Renal cortex interstitium (tissue), 15 donors: ENCODE results near the gene BLOC1S4. TPM values are rescaled to one million over a fixed set of nuclear protein-coding genes. Genes with fewer than 3 reads are reported as not detected.
"Not testable (repeated sequence)": the region's sequence is repeated elsewhere in the genome, so short reads cannot be mapped to it uniquely, and the experiment has no call there.

Source experiments
- DNase-seq, 11 donors: peaks; one replicate each; pipeline ENCODE4 v3.0.0-alpha.2; 2013; ENCODE audit warnings: low read depth in 9 of 11, low spot score in 4 of 11; ENCODE audit errors: extremely low read depth in 1 of 11
- long read RNA-seq, 16 experiments: transcript quantifications; one replicate each; lab custom pipeline, GENCODE V29; 2026
- polyA plus RNA-seq, 3 donors: library from polyadenylated mRNA; unstranded; fragments of 120-200 nt; gene quantifications; one replicate each; pipeline ENCODE4 v1.2.1, GENCODE V29; 2013; ENCODE audit not compliant: insufficient read length in 3 of 3

The BLOC1S4 gene
- polyA plus RNA-seq, result 10 to 100 TPM; 11.6 to 13.7 (median 11.7) TPM
- long read RNA-seq, donor 1, transcript BLOC1S4-201 (1 exons, 1,617 nt), result major isoform, 25 of 25 reads
- long read RNA-seq, donor 1, partial matches to known transcripts, result 0 of 25 reads
- long read RNA-seq, donor 1, other reads (novel, unspliced or antisense), result 0 of 25 reads
- long read RNA-seq, donor 2, transcript BLOC1S4-201 (1 exons, 1,617 nt), result major isoform, 21 of 21 reads
- long read RNA-seq, donor 2, partial matches to known transcripts, result 0 of 21 reads
- long read RNA-seq, donor 2, other reads (novel, unspliced or antisense), result 0 of 21 reads
- long read RNA-seq, donor 3, transcript BLOC1S4-201 (1 exons, 1,617 nt), result major isoform, 18 of 18 reads
- long read RNA-seq, donor 3, partial matches to known transcripts, result 0 of 18 reads
- long read RNA-seq, donor 3, other reads (novel, unspliced or antisense), result 0 of 18 reads
- long read RNA-seq, donor 4, transcript BLOC1S4-201 (1 exons, 1,617 nt), result major isoform, 17 of 17 reads
- long read RNA-seq, donor 4, partial matches to known transcripts, result 0 of 17 reads
- long read RNA-seq, donor 4, other reads (novel, unspliced or antisense), result 0 of 17 reads
- long read RNA-seq, donor 5, result 0 reads
- long read RNA-seq, donor 6, transcript BLOC1S4-201 (1 exons, 1,617 nt), result major isoform, 26 of 26 reads
- long read RNA-seq, donor 6, partial matches to known transcripts, result 0 of 26 reads
- long read RNA-seq, donor 6, other reads (novel, unspliced or antisense), result 0 of 26 reads
- long read RNA-seq, donor 7, transcript BLOC1S4-201 (1 exons, 1,617 nt), result major isoform, 22 of 22 reads
- long read RNA-seq, donor 7, partial matches to known transcripts, result 0 of 22 reads
- long read RNA-seq, donor 7, other reads (novel, unspliced or antisense), result 0 of 22 reads
- long read RNA-seq, donor 8, result 0 reads
- long read RNA-seq, donor 9, transcript BLOC1S4-201 (1 exons, 1,617 nt), result major isoform, 18 of 18 reads
- long read RNA-seq, donor 9, partial matches to known transcripts, result 0 of 18 reads
- long read RNA-seq, donor 9, other reads (novel, unspliced or antisense), result 0 of 18 reads
- long read RNA-seq, donor 10, transcript BLOC1S4-201 (1 exons, 1,617 nt), result major isoform, 22 of 22 reads
- long read RNA-seq, donor 10, partial matches to known transcripts, result 0 of 22 reads
- long read RNA-seq, donor 10, other reads (novel, unspliced or antisense), result 0 of 22 reads
- long read RNA-seq, donor 11, transcript BLOC1S4-201 (1 exons, 1,617 nt), result major isoform, 15 of 15 reads
- long read RNA-seq, donor 11, partial matches to known transcripts, result 0 of 15 reads
- long read RNA-seq, donor 11, other reads (novel, unspliced or antisense), result 0 of 15 reads
- long read RNA-seq, donor 12, transcript BLOC1S4-201 (1 exons, 1,617 nt), result major isoform, 12 of 12 reads
- long read RNA-seq, donor 12, partial matches to known transcripts, result 0 of 12 reads
- long read RNA-seq, donor 12, other reads (novel, unspliced or antisense), result 0 of 12 reads
- long read RNA-seq, donor 13, result 0 reads
- long read RNA-seq, donor 14, transcript BLOC1S4-201 (1 exons, 1,617 nt), result major isoform, 24 of 24 reads
- long read RNA-seq, donor 14, partial matches to known transcripts, result 0 of 24 reads
- long read RNA-seq, donor 14, other reads (novel, unspliced or antisense), result 0 of 24 reads
- long read RNA-seq, donor 15, transcript BLOC1S4-201 (1 exons, 1,617 nt), result major isoform, 14 of 14 reads
- long read RNA-seq, donor 15, partial matches to known transcripts, result 0 of 14 reads
- long read RNA-seq, donor 15, other reads (novel, unspliced or antisense), result 0 of 14 reads
- long read RNA-seq, donor 16, transcript BLOC1S4-201 (1 exons, 1,617 nt), result major isoform, 45 of 45 reads
- long read RNA-seq, donor 16, partial matches to known transcripts, result 0 of 45 reads
- long read RNA-seq, donor 16, other reads (novel, unspliced or antisense), result 0 of 45 reads

GRCh38 chr4:6716018-6716911 is at the start of gene BLOC1S4:
Gene BLOC1S4 (plus strand): TSS chr4:6716174. CDS start chr4:6716210, 36 bp downstream.
- DNase-seq, result peak; percentile 81 to 92 (median 87)

- DNase-seq, result no peak
Observed at GRCh38 chr4:6668391-6668790, 47.6 kb upstream of the BLOC1S4 start.

GRCh38 chr4:6671648-6672047 is 44.3 kb upstream of the BLOC1S4 start:
- no peak for DNase-seq

GRCh38 chr4:6672131-6672530 is 43.8 kb upstream of the BLOC1S4 start:
- DNase-seq, result no peak

- not testable (repeated sequence) for DNase-seq
Observed at GRCh38 chr4:6672541-6673190, 43.3 kb upstream of the BLOC1S4 start.

GRCh38 chr4:6673191-6673659 is 42.7 kb upstream of the BLOC1S4 start:
- DNase-seq, result not testable (repeated sequence)

GRCh38 chr4:6673660-6674499 is 42.1 kb upstream of the BLOC1S4 start:
- peak; percentile 86 to 95 (median 91) for DNase-seq

GRCh38 chr4:6674500-6675149 is 41.3 kb upstream of the BLOC1S4 start:
- no peak for DNase-seq

- no peak for DNase-seq
Observed at GRCh38 chr4:6676722-6677558, 39.0 kb upstream of the BLOC1S4 start.

GRCh38 chr4:6680372-6681034 is 35.5 kb upstream of the BLOC1S4 start:
- DNase-seq, result no peak

GRCh38 chr4:6681191-6681590 is 34.8 kb upstream of the BLOC1S4 start:
- no peak for DNase-seq

GRCh38 chr4:6682862-6683590 is 32.9 kb upstream of the BLOC1S4 start:
- no peak for DNase-seq

GRCh38 chr4:6684656-6685055 is 31.3 kb upstream of the BLOC1S4 start:
- DNase-seq, result no peak
